Mammary epithelial cell (primary cell): ENCODE results near the gene GOLGA3.

Source experiments
- CTCF ChIP-seq, 2 donors: IDR thresholded peaks in 1 of 2; conservative IDR thresholded peaks in 1 of 2; 2 replicates each; pipeline ENCODE4 v1.5.1; 2011 to 2012; ENCODE audit warnings: inconsistent platforms in 2 of 2, low read length in 2 of 2, mild to moderate bottlenecking in 2 of 2, control low read depth in 1 of 2, low read depth in 1 of 2; ENCODE audit not compliant: insufficient read depth in 1 of 2; ENCODE audit errors: extremely low read depth in 1 of 2
- EZH2 ChIP-seq: IDR thresholded peaks from 2 replicates; pipeline ENCODE4 v1.6.1; 2012; ENCODE audit warnings: low read length, inconsistent platforms, borderline replicate concordance

GRCh38 chr12:132740652-132741051 is 88.0 kb downstream of the GOLGA3 start:
- TF ChIP-seq CTCF (conservative IDR thresholded peaks at IDR 0.05 in 1 of 2, IDR thresholded peaks at IDR 0.05 in 1 of 2; ENCODE audit: extremely low read depth in 1 of 2, insufficient read depth in 1 of 2, low read depth in 1 of 2, low read length in 2 of 2) (no peak), EZH2 (no peak)
